CD4-positive, alpha-beta T cell treated with Interferon gamma for 1 hour (primary cell): ENCODE data around the gene ATXN7L1.
"Not testable (repeated sequence)": the region's sequence is repeated elsewhere in the genome, so short reads cannot be mapped to it uniquely, and the experiment has no call there.

Source experiments
- DNase-seq: peaks from one replicate; pipeline ENCODE4 v3.0.0-alpha.2; 2020

Gene ATXN7L1

GRCh38 chr7:105890290-105890997 is 14.0 kb upstream of the ATXN7L1 start:
- no peak for DNase-seq

- no peak for DNase-seq
Measured at GRCh38 chr7:105887569-105888189, 11.3 kb upstream of the ATXN7L1 start.

DNA sequence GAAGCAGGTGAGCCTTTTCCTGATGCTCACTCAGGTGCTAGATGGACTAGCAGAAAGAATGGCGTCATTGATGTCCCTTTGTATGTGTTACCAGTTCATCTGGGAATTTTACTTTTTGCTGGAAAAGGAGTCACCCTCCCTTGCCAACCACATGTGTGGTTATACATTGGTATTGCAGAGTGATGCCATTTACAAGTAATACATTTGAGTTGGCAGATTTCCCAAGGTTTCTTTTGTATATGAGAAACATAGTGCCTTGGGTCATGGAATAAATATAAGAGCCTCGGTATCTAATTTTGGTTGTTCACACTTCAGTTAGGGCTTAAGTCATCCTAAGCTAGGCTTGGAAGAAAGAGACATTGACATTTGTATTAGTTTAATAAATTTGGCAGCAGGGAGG is 10.4 kb upstream of the ATXN7L1 start:
- DNase-seq = no peak

- DNase-seq = no peak
Measured at GRCh38 chr7:105885387-105886111, 9.2 kb upstream of the ATXN7L1 start.

- DNase-seq = not testable (repeated sequence)
Measured at GRCh38 chr7:105883179-105883578, 6.8 kb upstream of the ATXN7L1 start.

GRCh38 chr7:105881439-105881838 is 5.0 kb upstream of the ATXN7L1 start:
- DNase-seq = no peak

GRCh38 chr7:105880571-105881330 is 4.4 kb upstream of the ATXN7L1 start:
- no peak for DNase-seq

DNA sequence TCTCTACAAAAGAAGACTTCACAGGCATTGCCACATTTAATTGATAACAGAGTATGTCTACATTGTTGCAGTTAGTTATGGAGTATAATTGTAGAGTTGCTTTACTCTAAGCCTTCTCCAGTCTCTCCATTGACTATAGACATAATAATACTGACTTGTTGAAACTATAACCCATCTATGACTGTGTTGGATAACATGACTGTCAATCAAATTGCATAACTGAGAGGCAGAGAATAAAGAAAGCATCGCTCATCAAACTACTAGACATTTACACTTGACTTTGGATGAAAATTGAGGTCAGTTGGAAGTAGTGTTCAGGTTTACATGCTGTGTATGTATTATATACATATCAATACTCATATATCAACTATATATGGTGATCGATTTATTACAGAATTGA is 3.4 kb upstream of the ATXN7L1 start:
- DNase-seq = no peak

DNA sequence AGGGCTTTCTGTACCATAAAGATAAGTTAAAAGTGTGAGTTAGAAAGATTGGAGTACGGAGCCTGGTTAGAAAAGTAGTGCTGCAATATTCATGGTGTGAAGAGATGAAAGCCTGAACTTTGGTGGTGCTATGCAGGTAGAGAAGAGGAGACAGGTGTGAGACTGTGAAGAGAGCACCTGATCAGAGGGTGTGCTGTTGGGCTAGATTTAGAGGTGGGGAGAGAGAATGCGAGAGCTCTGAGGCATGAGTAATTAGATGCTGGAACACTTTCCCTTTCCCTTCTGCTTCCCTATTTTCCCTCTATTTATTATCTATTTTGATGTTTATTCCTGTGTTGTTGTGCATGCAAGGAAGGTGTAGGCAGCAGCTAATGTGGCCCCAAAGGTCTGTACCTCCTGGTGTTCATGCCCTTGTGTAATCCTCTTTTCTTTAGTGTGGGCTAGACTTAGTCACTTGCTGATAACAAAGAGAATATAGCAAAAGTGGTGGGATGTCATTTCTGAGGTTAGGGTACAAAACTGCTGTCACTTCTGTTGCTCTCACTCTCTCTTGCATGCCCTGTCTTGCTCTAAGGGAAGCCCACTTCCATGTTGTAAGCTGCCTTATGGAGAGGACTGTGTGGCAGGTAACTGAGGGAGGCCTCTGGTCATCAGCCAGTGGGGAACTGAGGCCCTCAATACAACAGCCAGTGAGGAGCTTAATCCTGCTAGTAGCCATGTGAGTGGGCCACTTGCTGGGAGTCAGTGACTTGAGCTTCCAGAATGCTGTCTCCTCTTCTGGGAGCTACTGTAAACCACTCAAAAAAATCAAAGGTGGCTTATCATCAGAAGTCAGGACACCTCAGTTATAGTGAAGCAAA is 2.6 kb upstream of the ATXN7L1 start:
- DNase-seq = no peak

DNA sequence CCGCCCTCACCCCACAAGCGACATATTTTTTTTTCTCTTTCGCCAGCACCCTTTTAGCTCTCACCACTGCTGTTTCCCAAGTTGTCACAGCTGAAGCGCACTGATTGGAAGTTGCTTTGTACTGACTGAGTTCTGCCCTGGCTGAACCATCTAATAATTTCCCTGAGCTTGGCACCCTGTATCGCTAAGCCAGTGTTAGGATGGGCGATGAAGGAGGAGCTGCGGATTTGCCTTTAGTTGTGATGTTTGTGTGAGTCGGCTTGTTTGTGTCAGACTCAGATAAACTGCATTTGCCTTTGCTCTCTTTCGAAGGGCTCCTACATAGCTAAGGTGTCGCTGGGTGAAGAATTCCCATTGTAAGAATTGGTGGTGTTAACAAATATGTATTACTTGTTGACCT is 1.3 kb upstream of the ATXN7L1 start:
- no peak for DNase-seq

DNA sequence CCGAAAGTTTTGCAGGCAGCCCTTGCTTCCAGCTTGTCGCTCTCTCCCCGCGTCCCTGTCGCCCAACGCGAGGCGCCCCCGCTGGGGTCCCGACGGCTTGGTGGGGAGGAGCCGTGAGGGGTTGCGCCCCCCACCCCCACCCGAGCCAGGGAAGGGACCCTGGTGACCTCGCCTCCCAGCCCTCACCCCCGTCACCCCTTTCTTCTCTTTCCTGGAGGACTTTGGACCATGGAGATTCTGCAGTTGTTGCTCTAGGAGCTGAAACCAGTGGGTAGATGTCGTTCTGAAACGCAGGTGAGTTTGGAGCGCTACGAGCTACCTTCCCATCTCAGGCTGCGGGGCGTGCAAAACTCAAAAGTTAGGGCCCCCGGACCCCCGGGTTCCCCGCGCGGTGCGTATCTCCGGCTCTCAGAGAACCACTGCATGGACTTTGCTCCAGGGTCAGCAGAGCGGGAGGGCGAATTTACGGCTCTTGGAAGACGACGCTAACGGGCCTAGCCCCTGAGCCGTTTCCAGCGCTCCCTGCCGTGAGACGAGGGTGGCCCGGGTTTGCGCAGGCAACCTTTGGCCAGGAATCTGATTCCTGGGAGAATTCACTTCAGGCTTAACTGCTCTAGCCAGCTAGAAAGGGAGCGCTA is 684 bp upstream of the ATXN7L1 start:
- no peak for DNase-seq

DNA sequence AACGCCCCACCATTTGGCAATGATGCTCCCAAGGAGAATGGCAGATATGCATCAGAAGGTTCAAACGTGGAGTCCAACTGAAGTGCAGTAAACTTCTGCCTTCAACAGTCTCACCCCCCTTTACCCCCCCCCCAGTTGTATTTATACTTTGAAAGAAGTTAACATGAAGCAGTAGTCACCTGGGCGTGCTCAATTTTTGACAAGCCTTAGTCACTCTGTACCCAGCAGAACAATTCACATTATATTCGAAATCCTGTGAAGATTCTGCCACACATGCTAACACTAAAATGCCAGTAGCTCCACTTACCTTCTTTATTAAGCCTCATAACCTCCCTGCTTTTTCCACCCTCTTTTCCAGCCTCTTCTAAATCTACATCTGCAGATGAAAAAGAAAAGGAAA is 894 bp downstream of the ATXN7L1 start:
- DNase-seq = no peak

GRCh38 chr7:105874055-105874454 is 2.3 kb downstream of the ATXN7L1 start:
- no peak for DNase-seq

DNA sequence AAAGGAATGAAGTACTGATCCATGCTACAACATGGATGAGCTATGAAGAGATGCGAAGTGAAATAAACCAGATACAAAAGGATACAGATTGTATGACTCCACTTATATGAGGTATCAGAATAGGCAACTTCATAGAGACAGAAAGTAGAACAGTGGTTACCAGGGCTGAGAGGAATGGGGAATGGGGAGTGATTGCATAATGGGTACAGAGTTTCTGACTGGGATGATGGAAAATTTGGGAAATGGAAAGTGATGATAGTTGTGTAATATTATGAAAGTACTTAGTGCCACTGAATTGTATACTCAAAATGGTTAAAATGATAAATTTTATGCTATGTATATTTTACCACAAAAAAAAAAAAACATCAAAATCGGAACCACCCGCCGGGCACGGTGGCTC is 3.9 kb downstream of the ATXN7L1 start:
- DNase-seq = no peak

DNA sequence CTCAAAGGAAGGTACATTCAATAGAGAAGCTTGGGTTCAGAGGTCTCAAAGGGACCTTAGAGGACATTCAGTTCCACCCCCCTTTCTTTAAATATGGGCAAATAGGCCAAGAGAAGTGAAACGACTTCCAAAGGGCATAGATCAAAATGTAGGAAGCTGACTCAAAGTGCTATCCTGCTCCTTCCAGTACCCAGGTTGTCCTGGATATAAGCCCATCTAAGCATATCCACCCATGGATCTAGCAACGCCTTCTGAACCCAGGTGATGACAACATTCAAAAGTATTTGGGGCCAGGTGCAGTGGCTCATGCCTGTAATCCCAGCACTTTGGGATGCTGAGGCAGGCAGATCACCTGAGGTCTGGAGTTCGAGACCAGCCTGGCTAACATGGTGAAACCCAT is 5.3 kb downstream of the ATXN7L1 start:
- DNase-seq = no peak

DNA sequence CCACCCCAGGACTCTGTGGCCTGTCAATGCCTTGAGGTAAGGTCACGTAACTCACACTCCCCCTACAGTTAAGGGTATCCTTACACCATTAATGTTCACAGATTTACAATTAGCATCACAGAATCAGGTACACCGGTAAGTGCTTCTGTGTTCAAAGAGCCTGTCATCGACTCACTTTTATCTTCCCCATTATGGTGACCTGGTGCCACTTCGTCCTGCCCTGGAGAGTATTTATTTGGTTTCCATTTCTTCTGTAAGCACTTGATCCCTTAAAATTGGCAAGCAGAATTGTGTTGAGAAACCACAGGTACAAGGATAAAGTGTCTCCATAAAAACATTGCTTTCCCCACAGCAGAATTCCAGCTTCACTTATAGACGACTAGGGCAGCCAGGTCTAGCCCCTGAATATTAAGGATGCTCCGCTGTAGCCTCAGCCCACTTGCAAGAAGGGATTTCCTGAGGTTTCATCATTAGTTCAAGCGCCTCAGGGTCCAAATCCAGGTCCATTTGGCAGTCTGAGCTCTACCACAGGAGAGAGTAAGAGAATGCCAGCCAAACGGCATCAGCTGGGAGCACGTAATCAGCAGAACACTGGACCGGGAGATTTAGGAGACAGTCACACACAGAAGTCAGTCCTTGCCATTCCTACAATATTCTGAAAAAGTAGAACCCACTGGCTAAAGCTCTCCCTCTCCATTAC is 10.1 kb downstream of the ATXN7L1 start:
- DNase-seq = no peak

- no peak for DNase-seq
Measured at GRCh38 chr7:105863876-105864275, 12.5 kb downstream of the ATXN7L1 start.

DNA sequence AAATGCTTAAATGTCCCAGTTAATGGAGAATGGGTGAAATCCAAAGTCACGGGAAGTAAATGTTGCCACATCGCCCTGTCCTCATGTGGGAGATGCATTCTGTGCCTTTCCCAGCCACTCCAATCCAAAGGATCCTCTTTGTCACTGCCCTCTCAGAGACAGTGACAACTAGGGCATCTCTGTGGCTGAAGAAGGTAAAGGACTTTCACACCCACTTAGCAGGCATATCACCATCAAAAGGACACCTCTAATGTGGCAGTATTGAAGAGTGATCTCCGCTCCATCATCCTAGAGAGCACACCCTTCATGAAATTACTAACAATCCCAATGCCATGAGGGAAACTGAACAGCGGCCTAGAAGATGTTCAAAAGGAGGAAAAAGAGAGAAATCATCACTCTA is 13.6 kb downstream of the ATXN7L1 start:
- DNase-seq = no peak

DNA sequence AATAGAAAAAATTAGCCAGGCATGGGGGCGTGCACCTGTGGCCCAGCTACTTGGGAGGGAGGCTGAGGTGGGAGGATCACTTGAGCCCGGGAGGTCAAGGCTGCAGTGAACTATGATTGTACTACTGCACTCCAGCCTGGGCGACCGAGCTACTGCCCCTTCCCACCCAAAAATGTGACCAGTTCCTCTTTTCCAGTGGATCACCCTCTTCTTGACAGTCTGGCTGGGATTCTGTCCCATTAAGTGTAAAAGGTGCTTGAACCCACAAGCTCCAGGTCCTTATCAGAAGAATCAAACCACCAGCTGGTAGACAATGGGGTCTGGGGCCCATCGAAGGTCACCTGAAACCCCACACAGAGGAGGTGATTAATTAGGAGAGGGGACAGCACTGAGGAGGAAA is 14.1 kb downstream of the ATXN7L1 start:
- no peak for DNase-seq

- DNase-seq = no peak
Measured at GRCh38 chr7:105861224-105861623, 15.2 kb downstream of the ATXN7L1 start.

- no peak for DNase-seq
Measured at GRCh38 chr7:105860793-105861192, 15.6 kb downstream of the ATXN7L1 start.
